ENCODE results near the gene OAS3. TPM values are rescaled to one million over a fixed set of nuclear protein-coding genes. Genes with fewer than 3 reads are reported as not detected.
"Not testable (repeated sequence)": the region's sequence is repeated elsewhere in the genome, so short reads cannot be mapped to it uniquely, and the experiment has no call there.

OAS3 gene
- polyA plus RNA-seq, 2 donors, result 13.2 to 15.2 TPM

- no peaks in the 10 kb centered on the region for H3K9me3 ChIP-seq (ENCODE audit: control insufficient read depth in 2 of 2, insufficient read depth in 1 of 2, low read depth in 1 of 2, low read length in 1 of 2)
- H3K27ac ChIP-seq (ENCODE audit: low read depth in 2 of 2, low read length in 1 of 2), result no peak overlapping the region
- no peak overlapping the region for H3K4me3 ChIP-seq (ENCODE audit: low read depth in 1 of 2, low read length in 2 of 2)
- 97% methylated on average over 5 of the region's 5 CpGs for WGBS, 2 donors
- H3K4me1 ChIP-seq (ENCODE audit: control insufficient read depth in 2 of 2, insufficient read depth in 2 of 2, low read length in 1 of 2), result no peaks in the 10 kb centered on the region
- no peaks in the 10 kb centered on the region for H3K27me3 ChIP-seq (ENCODE audit: control insufficient read depth in 1 of 2, insufficient read depth in 2 of 2, low read length in 2 of 2)
- H3K36me3 ChIP-seq (ENCODE audit: control insufficient read depth in 2 of 2, insufficient read depth in 2 of 2, low read length in 1 of 2), result peaks cover 5 to 27% of the 10 kb centered on the region in 2 donors
These were observed 9.5 kb downstream of the OAS3 start for GRCh38 chr12:112947761-112948160.

GRCh38 chr12:112948806-112949205 is 10.5 kb downstream of the OAS3 start:
- Histone ChIP-seq H3K9me3 (ENCODE audit: control insufficient read depth in 2 of 2, insufficient read depth in 1 of 2, low read depth in 1 of 2, low read length in 1 of 2) (no peaks in the 10 kb centered on the region), H3K36me3 (ENCODE audit: control insufficient read depth in 2 of 2, insufficient read depth in 2 of 2, low read length in 1 of 2) (peaks cover 5 to 27% of the 10 kb centered on the region in 2 donors), H3K27me3 (ENCODE audit: control insufficient read depth in 1 of 2, insufficient read depth in 2 of 2, low read length in 2 of 2) (no peaks in the 10 kb centered on the region), H3K27ac (ENCODE audit: low read depth in 2 of 2, low read length in 1 of 2) (no peak overlapping the region), H3K4me1 (ENCODE audit: control insufficient read depth in 2 of 2, insufficient read depth in 2 of 2, low read length in 1 of 2) (no peaks in the 10 kb centered on the region), H3K4me3 (ENCODE audit: low read depth in 1 of 2, low read length in 2 of 2) (no peak overlapping the region)
- WGBS, 2 donors, result 96 to 97% methylated on average over 7 of the region's 7 CpGs

GRCh38 chr12:112950701-112951100 is 12.4 kb downstream of the OAS3 start:
- H3K4me3 ChIP-seq (ENCODE audit: low read depth in 1 of 2, low read length in 2 of 2), result no peak overlapping the region
- peaks cover 5 to 24% of the 10 kb centered on the region in 2 donors for H3K36me3 ChIP-seq (ENCODE audit: control insufficient read depth in 2 of 2, insufficient read depth in 2 of 2, low read length in 1 of 2)
- H3K27ac ChIP-seq (ENCODE audit: low read depth in 2 of 2, low read length in 1 of 2), result no peak overlapping the region
- H3K4me1 ChIP-seq (ENCODE audit: control insufficient read depth in 2 of 2, insufficient read depth in 2 of 2, low read length in 1 of 2), result no peaks in the 10 kb centered on the region
- H3K27me3 ChIP-seq (ENCODE audit: control insufficient read depth in 1 of 2, insufficient read depth in 2 of 2, low read length in 2 of 2), result no peaks in the 10 kb centered on the region
- H3K9me3 ChIP-seq (ENCODE audit: control insufficient read depth in 2 of 2, insufficient read depth in 1 of 2, low read depth in 1 of 2, low read length in 1 of 2), result no peaks in the 10 kb centered on the region
- 95% methylated on average over 11 of the region's 11 CpGs for WGBS, 2 donors

GRCh38 chr12:112957125-112957524 is 18.9 kb downstream of the OAS3 start:
- 93 to 95% methylated on average over 4 of the region's 4 CpGs for WGBS, 2 donors
- not testable (repeated sequence) for H3K4me3 ChIP-seq (ENCODE audit: low read depth in 1 of 2, low read length in 2 of 2); H3K36me3 ChIP-seq (ENCODE audit: control insufficient read depth in 2 of 2, insufficient read depth in 2 of 2, low read length in 1 of 2); H3K27ac ChIP-seq (ENCODE audit: low read depth in 2 of 2, low read length in 1 of 2); H3K4me1 ChIP-seq (ENCODE audit: control insufficient read depth in 2 of 2, insufficient read depth in 2 of 2, low read length in 1 of 2); H3K9me3 ChIP-seq (ENCODE audit: control insufficient read depth in 2 of 2, insufficient read depth in 1 of 2, low read depth in 1 of 2, low read length in 1 of 2); H3K27me3 ChIP-seq (ENCODE audit: control insufficient read depth in 1 of 2, insufficient read depth in 2 of 2, low read length in 2 of 2)

GRCh38 chr12:112961074-112961473 is 22.8 kb downstream of the OAS3 start:
- Histone ChIP-seq H3K9me3 (ENCODE audit: control insufficient read depth in 2 of 2, insufficient read depth in 1 of 2, low read depth in 1 of 2, low read length in 1 of 2) (no peaks in the 10 kb centered on the region), H3K4me3 (ENCODE audit: low read depth in 1 of 2, low read length in 2 of 2) (no peak overlapping the region), H3K27ac (ENCODE audit: low read depth in 2 of 2, low read length in 1 of 2) (no peak overlapping the region), H3K36me3 (ENCODE audit: control insufficient read depth in 2 of 2, insufficient read depth in 2 of 2, low read length in 1 of 2) (peaks cover 11 to 32% of the 10 kb centered on the region in 2 donors), H3K27me3 (ENCODE audit: control insufficient read depth in 1 of 2, insufficient read depth in 2 of 2, low read length in 2 of 2) (no peaks in the 10 kb centered on the region), H3K4me1 (ENCODE audit: control insufficient read depth in 2 of 2, insufficient read depth in 2 of 2, low read length in 1 of 2) (no peaks in the 10 kb centered on the region)
- 88 to 91% methylated on average over 7 of the region's 7 CpGs for WGBS, 2 donors

GRCh38 chr12:112961536-112961935 is 23.3 kb downstream of the OAS3 start:
- H3K27me3 ChIP-seq (ENCODE audit: control insufficient read depth in 1 of 2, insufficient read depth in 2 of 2, low read length in 2 of 2), result no peaks in the 10 kb centered on the region
- H3K36me3 ChIP-seq (ENCODE audit: control insufficient read depth in 2 of 2, insufficient read depth in 2 of 2, low read length in 1 of 2), result peaks cover 11 to 32% of the 10 kb centered on the region in 2 donors
- 92% methylated on average over 4 of the region's 4 CpGs for WGBS, 2 donors
- H3K9me3 ChIP-seq (ENCODE audit: control insufficient read depth in 2 of 2, insufficient read depth in 1 of 2, low read depth in 1 of 2, low read length in 1 of 2), result no peaks in the 10 kb centered on the region
- no peak overlapping the region for H3K27ac ChIP-seq (ENCODE audit: low read depth in 2 of 2, low read length in 1 of 2)
- no peaks in the 10 kb centered on the region for H3K4me1 ChIP-seq (ENCODE audit: control insufficient read depth in 2 of 2, insufficient read depth in 2 of 2, low read length in 1 of 2)
- no peak overlapping the region for H3K4me3 ChIP-seq (ENCODE audit: low read depth in 1 of 2, low read length in 2 of 2)

- Histone ChIP-seq H3K9me3 (ENCODE audit: control insufficient read depth in 2 of 2, insufficient read depth in 1 of 2, low read depth in 1 of 2, low read length in 1 of 2) (no peaks in the 10 kb centered on the region), H3K4me1 (ENCODE audit: control insufficient read depth in 2 of 2, insufficient read depth in 2 of 2, low read length in 1 of 2) (no peaks in the 10 kb centered on the region), H3K36me3 (ENCODE audit: control insufficient read depth in 2 of 2, insufficient read depth in 2 of 2, low read length in 1 of 2) (peaks cover 11 to 32% of the 10 kb centered on the region in 2 donors), H3K27ac (ENCODE audit: low read depth in 2 of 2, low read length in 1 of 2) (no peak overlapping the region), H3K4me3 (ENCODE audit: low read depth in 1 of 2, low read length in 2 of 2) (no peak overlapping the region), H3K27me3 (ENCODE audit: control insufficient read depth in 1 of 2, insufficient read depth in 2 of 2, low read length in 2 of 2) (no peaks in the 10 kb centered on the region)
- WGBS, 2 donors, result 97 to 99% methylated on average over 7 of the region's 7 CpGs
These were observed 24.3 kb downstream of the OAS3 start for GRCh38 chr12:112962561-112962960.

GRCh38 chr12:112963227-112963861 is 25.1 kb downstream of the OAS3 start:
- Histone ChIP-seq H3K9me3 (ENCODE audit: control insufficient read depth in 2 of 2, insufficient read depth in 1 of 2, low read depth in 1 of 2, low read length in 1 of 2) (no peaks in the 10 kb centered on the region), H3K4me1 (ENCODE audit: control insufficient read depth in 2 of 2, insufficient read depth in 2 of 2, low read length in 1 of 2) (no peaks in the 10 kb centered on the region), H3K27ac (ENCODE audit: low read depth in 2 of 2, low read length in 1 of 2) (no peak overlapping the region), H3K36me3 (ENCODE audit: control insufficient read depth in 2 of 2, insufficient read depth in 2 of 2, low read length in 1 of 2) (peaks cover 14 to 35% of the 10 kb centered on the region in 2 donors), H3K27me3 (ENCODE audit: control insufficient read depth in 1 of 2, insufficient read depth in 2 of 2, low read length in 2 of 2) (no peaks in the 10 kb centered on the region), H3K4me3 (ENCODE audit: low read depth in 1 of 2, low read length in 2 of 2) (no peak overlapping the region)
- WGBS, 2 donors, result 94 to 95% methylated on average over 14 of the region's 14 CpGs

GRCh38 chr12:112964067-112964670 is 25.9 kb downstream of the OAS3 start:
- no peaks in the 10 kb centered on the region for H3K27me3 ChIP-seq (ENCODE audit: control insufficient read depth in 1 of 2, insufficient read depth in 2 of 2, low read length in 2 of 2)
- WGBS, 2 donors, result 89 to 97% methylated on average over 6 of the region's 6 CpGs
- no peak overlapping the region for H3K27ac ChIP-seq (ENCODE audit: low read depth in 2 of 2, low read length in 1 of 2)
- peaks cover 14 to 35% of the 10 kb centered on the region in 2 donors for H3K36me3 ChIP-seq (ENCODE audit: control insufficient read depth in 2 of 2, insufficient read depth in 2 of 2, low read length in 1 of 2)
- no peaks in the 10 kb centered on the region for H3K4me1 ChIP-seq (ENCODE audit: control insufficient read depth in 2 of 2, insufficient read depth in 2 of 2, low read length in 1 of 2)
- no peak overlapping the region for H3K4me3 ChIP-seq (ENCODE audit: low read depth in 1 of 2, low read length in 2 of 2)
- no peaks in the 10 kb centered on the region for H3K9me3 ChIP-seq (ENCODE audit: control insufficient read depth in 2 of 2, insufficient read depth in 1 of 2, low read depth in 1 of 2, low read length in 1 of 2)

- peaks cover 14 to 42% of the 10 kb centered on the region in 2 donors for H3K36me3 ChIP-seq (ENCODE audit: control insufficient read depth in 2 of 2, insufficient read depth in 2 of 2, low read length in 1 of 2)
- H3K4me1 ChIP-seq (ENCODE audit: control insufficient read depth in 2 of 2, insufficient read depth in 2 of 2, low read length in 1 of 2), result no peaks in the 10 kb centered on the region
- H3K9me3 ChIP-seq (ENCODE audit: control insufficient read depth in 2 of 2, insufficient read depth in 1 of 2, low read depth in 1 of 2, low read length in 1 of 2), result no peaks in the 10 kb centered on the region
- no peak overlapping the region for H3K4me3 ChIP-seq (ENCODE audit: low read depth in 1 of 2, low read length in 2 of 2)
- H3K27me3 ChIP-seq (ENCODE audit: control insufficient read depth in 1 of 2, insufficient read depth in 2 of 2, low read length in 2 of 2), result no peaks in the 10 kb centered on the region
- 96% methylated on average over 4 of the region's 4 CpGs for WGBS, 2 donors
- H3K27ac ChIP-seq (ENCODE audit: low read depth in 2 of 2, low read length in 1 of 2), result no peak overlapping the region
These were observed 26.6 kb downstream of the OAS3 start for GRCh38 chr12:112964915-112965314.

All from esophagus (tissue), 2 donors.